GM21367 (cell line): ENCODE measurements around the gene COL6A3.

ENCODE experiments used
- ATAC-seq: cut with Tn5 transposase; IDR thresholded peaks from one replicate; pipeline ENCODE4 v1.9.1; 2021; ENCODE audit not compliant: unreplicated experiment

The COL6A3 gene

DNA sequence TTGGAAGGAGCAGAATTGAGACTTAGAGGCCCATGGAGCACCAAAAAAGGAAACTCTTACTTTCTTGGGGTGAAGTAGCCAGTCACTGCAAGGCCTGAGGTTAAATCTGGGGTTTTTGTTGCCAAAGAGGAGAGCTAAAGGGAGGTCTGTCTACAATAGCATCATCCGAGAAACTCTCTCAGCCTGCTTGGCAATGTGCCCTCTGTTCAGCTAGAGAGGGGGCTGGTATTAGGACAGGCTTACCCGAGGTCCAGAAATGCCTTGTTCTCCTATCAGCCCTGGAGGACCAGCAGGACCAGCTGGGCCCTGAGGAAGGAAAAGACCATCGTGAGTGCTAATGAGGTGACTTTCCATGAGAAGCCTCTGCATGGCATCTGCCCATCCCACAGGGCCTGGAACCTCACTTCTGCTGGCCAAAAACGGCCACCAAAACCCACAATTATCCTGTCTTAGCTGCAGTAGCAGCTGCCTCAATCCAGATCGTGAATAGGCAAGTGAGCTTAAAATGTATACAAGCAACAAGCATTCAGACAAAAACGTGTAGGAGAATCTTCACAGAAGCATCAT is 61.6 kb downstream of the COL6A3 start:
- no peak for ATAC-seq

DNA sequence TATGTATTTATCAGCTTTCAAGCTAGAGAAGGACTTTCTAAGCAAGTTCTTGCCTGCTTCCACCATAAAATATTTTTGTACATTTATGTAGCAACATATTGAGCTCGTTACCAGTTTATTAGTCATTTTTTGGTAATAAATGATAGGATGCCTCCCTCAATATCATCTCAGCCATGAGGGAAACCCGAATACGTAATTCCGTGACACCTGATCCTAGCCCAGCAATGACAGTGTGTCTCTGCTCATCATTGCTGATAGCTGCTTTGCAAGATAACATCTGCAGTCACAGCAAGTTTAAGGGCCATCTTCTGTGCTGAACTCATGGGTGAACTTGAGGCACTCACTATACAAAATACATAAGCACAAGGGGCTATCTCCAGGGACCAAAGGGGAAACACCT is 62.2 kb downstream of the COL6A3 start:
- ATAC-seq = no peak

DNA sequence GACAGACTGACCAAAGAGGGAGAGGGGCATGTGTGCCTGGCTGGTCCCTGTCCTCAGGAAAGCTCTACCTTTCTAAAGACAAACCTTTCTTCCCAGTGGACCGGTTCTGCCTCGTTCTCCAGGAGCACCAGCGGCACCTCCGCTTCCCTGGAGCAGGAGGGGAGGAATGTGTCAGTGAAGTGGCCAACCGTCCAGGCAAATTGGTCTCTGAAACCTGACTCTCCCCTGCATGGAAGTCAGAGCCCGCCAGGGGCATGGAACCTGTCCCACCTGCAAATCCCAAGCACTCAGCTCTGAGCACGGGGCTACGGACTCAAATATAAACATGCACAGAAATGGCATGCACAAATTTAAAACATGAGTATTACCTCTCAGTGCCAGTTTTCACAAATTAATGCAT is 62.9 kb downstream of the COL6A3 start:
- ATAC-seq = no peak

DNA sequence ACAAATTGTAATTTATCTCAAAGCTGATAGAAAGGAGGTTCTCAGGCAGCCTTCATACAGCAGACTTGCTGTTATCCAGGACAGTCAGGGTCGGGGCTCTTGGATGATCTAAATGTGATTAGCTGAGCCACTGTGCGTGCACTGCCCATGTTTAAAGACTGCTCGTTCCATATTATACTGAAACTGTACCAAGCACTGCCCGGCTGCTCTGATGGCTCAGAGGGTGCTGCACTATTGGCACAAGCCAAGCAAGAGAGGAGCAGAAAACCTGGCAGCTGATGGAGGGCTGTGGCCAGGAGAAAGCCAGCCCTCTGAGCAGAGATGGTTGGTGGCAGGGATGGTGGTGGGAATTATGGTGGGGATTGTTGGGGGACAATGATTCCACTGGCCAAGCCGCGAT is 63.4 kb downstream of the COL6A3 start:
- no peak for ATAC-seq

DNA sequence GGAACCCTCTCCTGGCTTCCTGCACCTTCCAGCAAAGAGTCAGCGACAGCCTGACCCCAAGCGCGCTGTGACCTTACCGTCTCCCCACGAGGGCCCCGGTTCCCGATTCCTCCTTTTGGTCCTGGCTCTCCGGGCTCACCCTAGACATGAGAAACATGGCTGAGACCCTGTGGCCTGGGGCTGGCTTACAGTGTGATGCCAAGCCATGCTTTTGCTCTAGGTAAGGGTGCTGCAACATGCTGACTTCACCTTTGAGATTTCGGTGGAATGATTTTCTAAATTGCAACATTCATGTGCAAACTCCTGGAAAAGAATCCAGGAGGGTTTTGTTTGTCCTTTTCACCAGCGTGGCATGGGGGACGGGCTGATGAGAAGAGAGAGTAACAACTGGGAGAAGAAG is 63.9 kb downstream of the COL6A3 start:
- ATAC-seq = no peak

DNA sequence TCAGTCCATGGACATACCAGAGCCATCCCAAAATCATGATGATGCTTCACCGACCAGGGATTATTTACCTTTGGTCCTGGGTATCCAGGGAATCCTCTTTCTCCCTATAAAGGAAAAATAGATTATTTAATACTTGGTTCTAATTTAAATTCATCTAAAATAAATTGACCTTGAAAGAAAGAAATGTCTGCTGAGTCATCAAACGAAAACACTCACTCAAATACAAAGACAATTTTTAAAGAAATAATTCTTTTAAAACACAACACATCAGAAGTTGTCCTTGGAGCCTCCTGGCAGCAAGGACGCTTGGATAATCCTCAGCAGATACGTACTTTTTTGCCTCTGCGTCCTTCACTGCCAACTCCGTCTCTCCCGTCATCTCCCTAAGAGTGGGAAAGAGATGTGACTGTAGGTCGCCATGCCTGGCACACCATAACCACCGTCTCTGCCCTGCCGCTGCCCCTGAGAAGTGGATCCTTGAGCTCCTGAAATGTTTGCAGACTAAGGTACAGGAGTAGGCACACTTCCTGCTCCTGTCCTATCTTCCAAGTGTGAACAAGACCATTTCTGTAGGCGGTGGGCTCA is 65.6 kb downstream of the COL6A3 start:
- ATAC-seq = no peak

DNA sequence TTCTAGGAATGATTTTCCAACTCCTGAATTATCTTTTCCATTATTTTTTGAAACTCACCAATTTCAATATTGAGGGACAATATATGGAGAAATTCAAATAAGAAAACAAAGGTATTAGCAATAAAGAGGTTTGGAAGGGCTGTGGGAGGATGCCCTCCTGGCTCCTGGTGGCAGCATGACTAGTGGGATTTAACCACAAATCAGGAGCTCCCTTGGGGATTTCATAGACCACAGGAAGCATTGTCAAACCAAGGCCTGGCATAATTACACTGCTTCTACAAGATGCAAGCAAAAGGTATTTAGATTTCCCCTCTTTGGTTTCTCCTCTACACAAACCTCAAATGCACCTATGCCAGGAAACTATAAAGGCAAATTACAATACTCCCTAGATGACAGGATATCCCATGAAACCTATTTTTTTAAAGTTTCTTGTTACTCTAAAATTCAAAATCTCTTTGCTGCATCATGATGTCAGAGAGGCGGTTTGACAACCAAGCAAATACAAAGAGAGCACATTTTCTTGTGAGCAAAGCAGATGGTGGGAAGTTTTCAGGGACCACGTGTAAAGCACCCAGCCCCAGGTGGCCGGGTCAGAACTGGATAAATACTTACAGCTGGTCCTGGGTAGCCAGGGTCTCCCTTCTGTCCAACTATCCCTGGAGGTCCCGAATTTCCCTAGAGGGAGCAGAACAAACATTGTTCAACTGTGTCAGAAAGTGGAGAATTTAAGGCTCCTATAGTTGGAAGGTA is 67.9 kb downstream of the COL6A3 start:
- no peak for ATAC-seq

DNA sequence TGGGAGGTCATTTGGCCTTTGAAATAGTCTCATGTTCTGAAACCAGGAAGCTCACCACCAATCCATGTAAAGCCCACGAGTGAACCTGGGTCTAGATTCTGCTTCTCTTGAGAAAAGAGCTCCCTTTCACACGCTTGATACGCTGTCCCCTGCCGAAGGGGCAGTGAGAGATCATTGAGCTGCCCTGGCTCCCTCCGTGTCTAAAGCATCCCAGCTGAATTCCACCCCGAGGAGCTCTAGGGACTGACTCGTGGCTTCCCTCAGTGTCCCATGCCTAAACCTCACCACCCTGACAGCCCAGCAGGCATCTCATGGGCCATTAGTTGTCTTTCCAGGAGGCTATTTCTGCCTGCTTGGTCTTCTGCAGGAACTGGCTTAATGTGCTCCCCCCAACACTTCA is 68.6 kb downstream of the COL6A3 start:
- ATAC-seq = no peak

DNA sequence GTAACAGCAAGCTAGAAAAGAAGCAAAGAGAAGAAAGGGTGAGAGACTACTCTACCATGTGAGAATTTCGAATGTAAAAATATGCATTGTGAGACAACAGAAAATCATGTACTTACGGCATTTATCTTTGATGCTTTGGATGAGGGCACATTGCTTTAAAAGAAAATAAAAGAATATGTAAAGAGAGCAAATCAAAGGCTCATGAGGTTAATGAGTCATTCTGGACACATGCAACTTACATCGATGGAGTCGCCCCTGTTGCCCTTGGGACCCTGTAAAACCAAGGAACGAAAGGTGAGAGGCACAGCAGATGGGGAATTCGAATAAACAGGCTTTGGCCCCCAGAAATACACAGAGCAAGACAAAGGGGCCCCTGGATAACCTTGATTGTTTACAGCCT is 69.0 kb downstream of the COL6A3 start:
- ATAC-seq = no peak

DNA sequence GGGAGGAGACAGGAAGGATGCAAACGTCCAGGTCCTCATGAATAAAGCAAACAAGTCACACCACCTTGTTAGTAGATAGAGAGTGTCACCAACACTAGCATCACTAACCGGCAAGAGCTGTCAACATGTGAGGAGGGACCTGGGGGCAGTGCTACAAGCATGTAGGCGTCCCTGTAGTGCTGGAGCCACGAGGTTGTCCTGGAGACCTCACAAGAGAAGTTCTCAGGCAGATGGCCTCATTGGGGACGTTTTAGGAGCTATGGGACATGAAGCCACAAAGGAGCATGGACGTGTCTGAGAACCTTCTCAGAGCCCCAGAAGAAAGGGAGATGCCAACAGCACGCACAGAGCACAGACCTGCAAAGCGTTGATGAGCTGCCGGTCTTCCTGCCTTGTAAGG is 70.0 kb downstream of the COL6A3 start:
- ATAC-seq = no peak

DNA sequence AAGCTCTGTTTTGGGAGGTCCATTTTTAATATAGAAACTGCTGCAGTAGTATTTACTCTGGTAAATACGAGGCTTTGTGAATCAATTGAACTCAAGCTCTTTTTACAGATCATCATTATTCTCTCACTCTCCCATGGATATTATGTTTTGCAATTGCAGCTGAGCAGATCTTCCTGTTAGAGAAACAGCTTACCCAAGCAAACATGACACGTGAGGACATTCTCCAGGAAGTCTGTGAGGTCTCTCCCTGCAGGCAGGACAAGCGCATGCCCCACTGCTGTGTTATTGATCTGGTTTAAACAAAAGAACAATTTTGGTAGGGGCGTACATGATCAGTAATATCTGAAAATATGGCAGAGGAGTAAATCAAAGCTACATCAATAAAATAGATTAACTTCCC is 72.1 kb downstream of the COL6A3 start:
- no peak for ATAC-seq

DNA sequence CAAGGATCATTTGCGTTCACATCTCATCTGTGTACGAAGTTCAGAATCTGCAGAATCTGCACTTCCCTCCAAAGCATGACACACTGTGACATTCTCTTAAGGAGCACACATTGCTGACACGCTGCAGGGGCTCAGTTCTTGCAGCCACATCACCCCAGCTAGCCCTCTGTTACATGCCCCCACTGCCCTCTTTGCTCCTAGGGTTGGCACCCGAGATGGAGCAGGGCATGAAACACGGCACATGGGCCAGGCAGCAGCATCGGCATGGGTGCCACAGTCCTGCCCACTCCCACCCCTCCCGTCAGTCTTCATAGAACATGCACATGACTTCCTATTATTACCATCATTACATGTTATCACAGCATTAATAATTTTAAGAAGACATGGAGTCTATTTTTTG is 76.4 kb downstream of the COL6A3 start:
- no peak for ATAC-seq

DNA sequence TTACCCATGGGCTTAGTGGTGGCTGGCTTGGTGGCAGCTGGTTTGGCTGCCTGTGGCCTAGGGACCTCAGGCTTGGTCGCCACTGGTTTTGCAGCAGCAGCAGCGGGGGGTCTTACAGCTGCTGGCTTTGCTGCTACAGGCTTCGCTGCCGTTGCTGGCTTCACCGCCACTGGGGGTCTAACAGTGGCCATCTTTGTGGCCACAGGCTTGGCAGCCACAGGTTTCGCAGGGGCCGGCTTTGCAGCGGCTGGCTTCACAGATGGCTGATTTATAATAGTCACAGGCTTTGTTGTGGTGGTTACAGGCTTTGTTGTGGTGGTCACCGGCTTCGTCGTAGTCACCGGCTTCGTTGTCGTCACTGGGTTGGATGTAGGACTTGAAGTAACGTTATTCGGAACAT is 77.8 kb downstream of the COL6A3 start:
- no peak for ATAC-seq

DNA sequence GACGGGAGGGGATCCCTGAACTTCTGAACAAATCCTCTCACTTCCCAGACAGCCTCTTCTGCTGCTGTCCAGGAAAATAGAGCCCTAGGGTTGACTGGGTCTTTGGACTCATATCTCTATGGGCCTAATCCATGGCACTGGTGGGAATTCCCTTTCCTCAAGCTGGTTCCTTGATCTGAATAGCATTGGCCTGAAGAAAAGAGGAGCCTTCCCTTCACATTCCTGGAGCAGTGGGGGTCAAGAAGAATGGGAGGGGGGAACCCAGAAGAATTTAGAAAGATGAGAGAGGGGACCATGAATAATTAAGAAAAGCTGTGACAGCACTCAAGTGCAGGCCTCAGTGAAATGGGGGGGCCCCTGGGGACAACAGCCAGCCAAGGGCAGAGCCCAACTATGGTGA is 80.2 kb downstream of the COL6A3 start:
- ATAC-seq = no peak

DNA sequence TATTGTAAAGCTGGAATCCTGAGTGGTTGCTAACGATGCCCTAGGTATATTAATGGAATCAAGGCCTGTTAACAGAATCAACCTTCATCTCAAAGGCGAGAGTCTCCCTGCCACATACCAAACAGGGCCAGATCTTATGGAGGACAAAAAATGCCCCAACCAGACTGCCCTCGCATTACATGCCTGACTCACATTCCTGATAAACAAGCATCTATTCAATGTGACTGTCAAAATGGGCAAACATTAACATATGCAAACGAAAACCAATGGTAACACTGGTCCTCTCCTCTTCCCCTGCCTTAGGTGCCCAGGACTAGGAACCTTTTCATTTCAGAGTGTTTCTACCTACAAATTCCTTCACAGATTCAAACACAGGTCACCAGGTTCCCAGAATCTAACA is 83.4 kb downstream of the COL6A3 start:
- no peak for ATAC-seq

DNA sequence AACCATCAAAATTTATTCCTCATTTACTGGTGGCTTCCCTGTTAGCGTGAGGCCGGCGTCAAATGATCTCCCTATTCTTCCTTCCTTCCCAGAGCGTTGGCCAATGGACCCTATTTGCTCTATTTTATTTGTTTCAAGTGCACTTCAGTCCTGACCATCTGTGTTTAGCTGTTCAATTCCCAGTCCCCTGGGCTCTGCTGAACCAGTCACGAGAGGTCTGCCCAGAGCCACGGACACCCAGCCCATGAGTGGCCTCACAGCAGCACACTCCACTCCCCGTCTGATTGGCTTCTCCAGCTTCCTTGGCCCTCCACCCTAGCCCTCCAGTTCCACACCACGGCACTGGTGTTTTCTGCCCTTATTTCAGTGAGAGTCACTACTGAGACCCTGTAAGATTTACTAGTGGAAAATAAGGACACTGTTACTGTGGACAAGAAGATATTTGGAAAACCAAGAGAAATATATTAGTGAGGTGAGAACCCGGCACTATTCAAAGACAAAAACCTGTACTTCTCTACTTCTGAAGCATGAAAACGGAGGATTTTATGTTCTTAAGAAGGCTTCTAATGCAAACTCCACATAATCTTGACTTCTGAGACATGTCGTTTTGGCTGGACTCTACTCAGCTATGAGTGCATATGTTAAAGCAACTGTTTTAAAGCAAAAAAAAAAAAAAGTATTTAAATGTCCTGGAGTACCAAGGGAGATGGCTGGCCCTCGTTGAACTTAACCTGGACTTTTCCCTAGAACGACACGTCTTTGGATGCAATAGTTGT is 86.6 kb downstream of the COL6A3 start:
- ATAC-seq = no peak

DNA sequence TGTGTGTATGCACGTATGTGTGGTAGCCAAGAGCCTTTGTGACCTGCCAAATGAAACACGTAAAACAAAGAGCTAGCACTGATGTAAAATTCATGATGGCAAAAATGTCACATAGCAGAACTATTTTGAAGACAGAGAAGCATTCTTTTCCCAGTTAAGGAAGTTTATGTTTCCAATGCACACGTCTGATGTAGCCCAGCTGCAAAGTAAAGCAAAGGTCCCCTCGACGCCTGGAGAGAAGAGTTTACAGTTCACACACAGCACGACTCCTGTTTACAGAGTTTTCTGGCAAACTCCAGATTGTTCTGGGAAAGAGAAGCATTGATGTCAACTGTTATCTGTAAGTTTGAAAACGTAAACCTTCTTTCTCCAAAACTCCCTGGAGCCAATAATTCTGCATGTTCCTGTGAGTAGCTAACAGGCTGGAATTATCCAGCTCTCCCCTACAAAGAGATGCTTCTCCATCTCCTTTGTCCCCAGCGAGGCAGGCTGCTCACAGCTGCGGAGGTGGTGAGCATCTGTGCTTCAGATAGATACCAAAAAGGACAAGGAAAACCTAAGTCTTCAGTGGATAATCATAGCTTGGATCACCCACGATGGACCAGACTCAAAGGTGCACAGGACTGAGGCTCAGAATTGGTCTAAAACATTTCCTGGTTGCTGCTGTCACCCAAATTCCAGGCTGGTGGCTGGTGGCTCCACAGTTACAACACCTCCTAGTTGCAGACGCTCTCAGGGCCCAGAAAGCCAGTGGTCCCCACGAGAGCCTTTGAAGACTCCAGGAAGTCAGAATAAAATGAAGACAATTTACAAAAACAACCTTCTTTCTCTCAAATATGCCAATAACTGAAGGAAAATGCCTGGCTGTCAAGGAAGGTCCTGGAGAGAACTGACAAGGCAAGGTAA is 87.4 kb downstream of the COL6A3 start:
- ATAC-seq = no peak

DNA sequence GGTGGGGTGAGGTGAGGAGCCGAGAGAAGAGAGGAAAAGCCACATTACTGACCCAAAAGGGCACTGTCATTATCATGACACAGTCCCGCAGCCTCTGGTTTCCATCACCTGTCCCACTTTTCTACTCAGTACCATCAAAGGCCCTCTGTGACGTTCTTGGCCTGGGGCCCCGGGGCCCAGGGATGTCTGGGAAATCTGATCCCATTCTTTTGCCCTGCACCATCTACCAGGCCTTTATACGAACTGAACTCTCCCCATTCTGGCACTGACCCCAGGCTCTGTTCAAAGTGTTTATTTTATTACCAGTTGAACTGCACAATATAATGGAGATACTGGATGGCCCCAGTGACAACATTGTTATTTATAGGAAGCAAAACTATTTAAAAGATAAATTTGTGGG is 89.1 kb downstream of the COL6A3 start:
- ATAC-seq = no peak

DNA sequence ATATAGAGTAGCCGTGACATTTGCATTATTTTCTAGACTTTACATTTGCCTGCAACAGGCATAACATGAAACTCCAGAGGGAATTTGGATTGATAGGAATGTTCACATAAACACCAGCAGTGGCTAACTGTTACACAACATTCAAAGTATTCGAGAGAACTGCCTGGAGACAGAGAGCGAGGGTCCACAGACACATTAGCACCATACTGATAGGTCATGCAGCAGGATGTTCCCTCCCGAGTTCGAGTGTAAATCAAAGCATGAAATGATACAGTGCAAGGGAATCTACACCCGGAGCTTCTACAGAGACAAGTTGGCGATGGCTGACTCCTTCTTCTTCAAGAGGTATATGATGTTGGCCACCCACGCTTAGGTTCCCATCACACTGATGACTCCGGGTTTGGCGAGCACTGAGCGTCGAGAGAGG is 89.5 kb downstream of the COL6A3 start:
- ATAC-seq = no peak

DNA sequence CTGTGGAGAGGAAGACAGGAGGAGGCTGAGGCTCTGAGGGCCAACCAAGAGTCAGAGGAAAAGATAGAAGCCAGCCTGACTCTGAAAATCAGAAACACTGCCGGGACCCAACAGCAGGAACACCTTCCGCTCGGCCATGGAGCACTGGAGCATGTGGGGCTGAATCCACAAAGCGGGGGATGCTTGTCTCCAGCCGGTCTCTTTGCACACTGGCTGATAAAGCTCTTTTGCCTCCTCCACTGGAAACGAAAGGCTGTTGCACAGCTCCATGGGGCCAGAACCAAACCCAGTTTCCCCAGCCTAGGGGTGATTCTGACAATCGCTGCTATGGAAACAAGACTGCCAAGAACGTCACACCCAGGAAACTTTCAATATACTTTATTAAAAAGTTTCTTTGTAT is 90.3 kb downstream of the COL6A3 start:
- ATAC-seq = no peak

DNA sequence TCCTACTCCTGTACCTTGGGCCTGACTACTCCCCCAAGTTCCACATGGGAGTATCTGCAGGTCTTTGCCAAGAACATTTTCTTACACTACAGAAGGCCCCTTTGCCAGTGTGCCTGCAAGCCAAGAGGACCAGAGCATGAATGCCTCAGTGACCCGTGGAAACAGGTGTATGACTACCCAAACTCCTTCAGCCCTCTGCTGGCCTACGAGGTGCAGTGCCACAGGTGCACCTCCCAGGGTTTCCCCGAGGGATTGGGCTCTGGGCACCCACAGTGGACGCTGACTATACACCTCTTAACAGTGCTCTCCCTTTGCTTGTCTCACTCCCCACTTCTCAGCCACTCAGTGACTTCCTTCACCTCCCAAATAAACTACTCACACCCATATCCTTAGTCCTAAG is 91.4 kb downstream of the COL6A3 start:
- no peak for ATAC-seq
